GM04504 (cell line): Measurements from ENCODE around the gene SPEM2.
"Not testable (repeated sequence)": the region's sequence is repeated elsewhere in the genome, so short reads cannot be mapped to it uniquely, and the experiment has no call there.

Experiments used
- DNase-seq: peaks from one replicate; pipeline ENCODE4 v3.0.0-alpha.2; 2012; ENCODE audit warnings: low read depth

The SPEM2 gene

DNA sequence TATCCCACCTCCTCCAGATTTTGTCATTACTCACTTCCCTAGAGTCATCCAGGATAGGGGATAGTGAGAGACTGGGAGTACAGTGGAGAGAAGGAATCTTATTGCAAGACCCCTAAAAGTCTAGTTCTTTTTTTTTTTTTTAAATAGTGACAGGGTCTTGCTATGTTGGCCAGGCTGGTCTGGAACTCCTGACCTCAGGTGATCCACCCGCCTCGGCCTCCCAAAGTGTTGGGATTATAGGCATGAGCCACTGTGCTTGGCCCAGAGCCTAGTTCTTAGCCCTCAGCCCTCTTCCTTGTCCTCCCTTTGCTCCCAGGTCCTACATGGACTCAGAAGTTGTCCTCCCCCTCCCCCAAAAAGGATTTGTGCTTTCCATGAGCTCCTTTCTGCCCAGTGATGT, 16.7 kb downstream of the SPEM2 start:
- no peak for DNase-seq

DNA sequence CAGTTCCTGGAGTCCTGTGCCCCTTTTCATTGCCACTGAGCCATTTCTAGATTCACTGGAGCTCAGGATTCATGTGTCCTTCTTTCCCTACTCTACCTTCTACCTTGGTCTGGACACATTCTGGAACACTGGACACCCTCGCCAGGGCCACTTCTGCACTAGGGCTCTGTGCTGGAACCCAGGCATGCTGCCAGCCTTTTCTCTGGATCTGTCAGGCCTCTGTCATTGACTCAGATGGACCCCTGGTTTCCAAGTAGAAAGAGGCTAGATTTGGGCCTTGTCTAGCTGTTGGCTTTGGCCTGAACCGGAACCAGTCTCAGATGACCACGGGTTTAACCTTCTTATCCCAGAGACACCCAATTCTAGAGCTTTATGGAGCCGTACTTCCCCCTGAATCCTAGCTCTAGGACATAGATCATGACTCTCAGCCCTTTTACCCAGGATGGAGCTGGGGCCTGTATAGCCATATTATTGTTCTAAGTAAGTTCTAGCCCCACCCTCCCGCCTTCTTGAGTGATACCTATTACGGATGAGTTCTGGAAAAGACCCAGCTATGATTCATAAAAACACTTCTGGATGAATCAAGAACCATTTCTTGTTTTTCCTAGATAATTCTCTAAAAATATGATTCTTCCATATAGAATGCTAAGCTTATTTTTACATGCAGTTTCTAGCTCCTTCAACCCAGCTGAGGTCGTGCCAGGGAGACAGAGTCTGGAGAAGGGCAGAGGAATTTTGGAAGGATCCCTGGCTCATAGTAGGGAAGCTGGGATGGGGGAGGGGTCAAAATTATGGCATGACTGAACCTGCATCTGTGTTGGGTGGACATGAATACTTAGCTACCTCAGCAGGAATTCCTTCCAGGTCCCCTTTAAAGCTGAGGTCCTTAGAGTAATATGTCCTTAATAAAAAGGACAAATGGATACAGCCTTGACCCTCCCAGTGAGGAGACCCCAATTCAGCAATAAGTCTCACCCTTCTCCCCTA, 18.4 kb downstream of the SPEM2 start:
- DNase-seq = no peak

DNA sequence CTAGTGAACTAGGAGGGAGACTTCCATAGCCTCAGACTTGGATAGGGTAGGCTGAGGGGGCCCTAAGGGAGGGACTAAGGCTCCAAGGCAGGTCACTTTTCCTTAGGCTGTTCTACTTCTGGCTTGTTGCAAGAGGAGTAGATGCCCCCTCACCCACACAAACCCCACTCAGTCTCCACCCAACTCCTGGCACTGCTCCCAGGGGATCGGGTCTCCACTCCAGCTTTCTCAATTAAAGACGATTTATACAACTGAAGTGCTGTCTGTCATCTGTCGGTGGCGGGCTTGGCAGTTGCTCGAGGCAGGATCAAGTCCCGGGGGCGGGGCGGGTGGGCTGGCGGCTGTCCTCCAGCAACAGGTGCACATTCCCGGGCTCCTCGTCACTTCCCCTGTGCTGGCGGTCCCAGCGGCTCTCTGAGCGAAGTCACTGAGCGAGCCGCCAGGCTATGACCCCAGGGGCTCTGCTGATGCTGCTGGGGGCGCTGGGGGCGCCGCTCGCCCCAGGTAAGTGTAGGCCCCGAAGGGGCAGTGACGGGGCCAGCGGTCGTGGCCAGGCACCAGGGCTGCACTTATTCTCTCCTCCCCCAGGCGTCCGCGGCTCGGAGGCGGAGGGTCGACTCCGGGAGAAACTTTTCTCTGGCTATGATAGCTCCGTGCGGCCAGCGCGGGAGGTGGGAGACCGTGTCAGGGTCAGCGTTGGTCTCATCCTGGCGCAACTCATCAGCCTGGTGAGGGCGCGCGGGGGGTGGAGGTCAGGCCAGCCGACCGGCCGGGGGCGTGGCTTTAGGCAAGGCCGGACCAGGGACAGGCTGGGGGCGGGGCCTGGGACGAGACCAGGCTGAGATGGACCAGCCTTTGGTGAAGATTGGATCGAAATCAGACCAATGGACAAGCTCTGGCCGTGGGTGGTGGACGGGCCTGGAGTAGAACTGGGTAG, 19.5 kb downstream of the SPEM2 start, which contains the start of gene CHRNB1:
CHRNB1 (plus strand) TSS at position 380 of the 937 bp plus-strand sequence; CDS start at position 447, 67 bp downstream.
- no peak for DNase-seq

DNA sequence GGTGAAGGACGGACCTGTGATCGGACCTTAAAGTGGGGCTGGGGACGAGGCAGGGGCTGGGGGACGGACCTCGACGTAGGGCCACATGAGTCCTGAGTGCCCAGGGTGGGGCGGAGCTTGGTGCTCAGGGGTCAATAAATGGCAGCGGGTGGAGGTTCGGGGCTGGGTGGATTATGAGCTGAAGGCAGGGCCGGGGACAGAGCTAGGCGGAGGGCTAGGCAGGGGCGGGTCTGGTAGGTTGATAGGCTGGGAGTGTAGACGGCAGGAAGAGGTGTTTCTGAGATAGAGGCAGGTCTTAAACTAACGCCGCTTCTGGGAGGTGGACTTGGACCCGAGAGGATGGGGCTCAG, 20.2 kb downstream of the SPEM2 start:
- DNase-seq = no peak

DNA sequence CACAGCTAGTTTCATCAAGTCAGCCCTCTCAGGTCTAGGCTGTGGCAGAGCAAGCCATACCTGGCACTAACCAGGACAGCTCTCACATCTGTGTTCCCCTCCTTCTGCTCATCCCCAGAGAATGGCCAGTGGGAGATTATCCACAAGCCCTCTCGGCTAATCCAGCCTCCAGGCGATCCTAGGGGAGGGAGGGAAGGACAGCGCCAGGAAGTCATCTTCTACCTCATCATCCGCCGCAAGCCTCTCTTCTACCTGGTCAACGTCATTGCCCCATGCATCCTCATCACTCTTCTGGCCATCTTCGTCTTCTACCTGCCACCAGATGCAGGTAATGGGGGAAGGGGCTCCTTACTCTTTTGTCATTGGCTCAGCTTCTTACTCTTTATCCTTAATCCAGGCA, 23.0 kb downstream of the SPEM2 start:
- DNase-seq = no peak

DNA sequence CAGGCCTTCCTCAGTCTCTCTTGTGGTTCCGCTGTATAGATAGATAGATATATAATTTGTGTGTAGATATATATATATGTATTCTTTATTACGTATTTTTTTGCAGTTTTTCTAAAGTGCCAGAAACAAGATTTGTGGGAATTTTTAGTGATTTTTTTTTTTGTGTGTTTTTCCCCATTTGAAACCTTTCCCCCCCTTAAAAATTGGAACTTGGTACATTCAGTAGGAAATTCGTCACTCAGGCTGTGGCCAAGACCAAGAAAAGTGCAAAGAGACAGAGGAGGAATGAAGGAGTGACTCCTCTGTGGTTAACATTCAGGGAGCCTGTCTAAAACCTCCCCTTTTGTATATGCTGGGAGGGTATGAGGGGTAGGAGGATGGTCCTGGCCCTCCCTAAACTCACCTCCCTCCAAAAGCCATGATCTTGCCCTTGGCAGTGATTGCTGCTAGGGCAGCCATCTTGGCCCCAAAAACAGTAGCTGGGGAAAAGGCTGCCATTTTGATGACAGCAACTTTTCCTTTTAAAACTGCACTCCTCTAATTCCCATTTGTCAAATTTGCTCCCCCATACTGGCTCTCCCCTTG, 34.6 kb downstream of the SPEM2 start:
- no peak for DNase-seq

DNA sequence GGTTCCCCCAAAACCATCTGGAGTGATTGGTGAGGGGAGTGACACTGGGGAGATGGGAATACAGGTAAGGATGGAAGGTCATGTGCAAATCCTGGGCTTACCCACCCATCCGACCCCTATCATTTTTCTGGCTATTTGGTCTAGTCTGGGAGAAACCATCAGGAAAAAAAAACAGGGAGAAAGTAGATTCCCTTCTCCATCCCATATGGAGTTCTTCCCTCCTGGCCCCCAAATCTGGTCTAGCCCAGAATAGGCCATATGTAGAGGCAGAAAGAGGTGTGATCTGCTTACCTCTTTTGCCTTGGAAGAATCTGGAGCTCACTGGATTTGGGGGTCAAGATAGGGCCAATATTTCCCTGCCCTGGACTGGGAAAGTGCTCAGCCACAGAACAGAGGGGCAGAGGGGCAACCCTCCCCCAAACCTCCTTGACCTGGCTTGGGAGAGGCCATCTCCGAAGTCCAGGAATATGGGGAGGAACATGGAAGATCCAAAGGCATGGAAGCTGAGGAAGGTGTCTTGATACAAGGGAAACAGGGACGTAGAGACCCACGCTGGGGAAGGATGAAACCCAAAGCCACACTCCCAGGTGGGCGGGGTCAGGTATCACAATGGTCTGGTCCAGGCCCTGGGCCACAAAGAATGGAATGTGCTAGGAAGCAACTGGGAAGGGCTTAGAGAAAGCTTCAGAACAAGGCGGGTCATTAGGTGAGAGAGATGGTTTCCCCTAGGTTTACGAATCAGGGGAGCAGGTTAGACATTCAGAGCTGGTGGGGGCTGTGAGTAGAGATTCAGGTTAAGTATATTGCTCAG, 35.6 kb downstream of the SPEM2 start:
- DNase-seq = no peak

DNA sequence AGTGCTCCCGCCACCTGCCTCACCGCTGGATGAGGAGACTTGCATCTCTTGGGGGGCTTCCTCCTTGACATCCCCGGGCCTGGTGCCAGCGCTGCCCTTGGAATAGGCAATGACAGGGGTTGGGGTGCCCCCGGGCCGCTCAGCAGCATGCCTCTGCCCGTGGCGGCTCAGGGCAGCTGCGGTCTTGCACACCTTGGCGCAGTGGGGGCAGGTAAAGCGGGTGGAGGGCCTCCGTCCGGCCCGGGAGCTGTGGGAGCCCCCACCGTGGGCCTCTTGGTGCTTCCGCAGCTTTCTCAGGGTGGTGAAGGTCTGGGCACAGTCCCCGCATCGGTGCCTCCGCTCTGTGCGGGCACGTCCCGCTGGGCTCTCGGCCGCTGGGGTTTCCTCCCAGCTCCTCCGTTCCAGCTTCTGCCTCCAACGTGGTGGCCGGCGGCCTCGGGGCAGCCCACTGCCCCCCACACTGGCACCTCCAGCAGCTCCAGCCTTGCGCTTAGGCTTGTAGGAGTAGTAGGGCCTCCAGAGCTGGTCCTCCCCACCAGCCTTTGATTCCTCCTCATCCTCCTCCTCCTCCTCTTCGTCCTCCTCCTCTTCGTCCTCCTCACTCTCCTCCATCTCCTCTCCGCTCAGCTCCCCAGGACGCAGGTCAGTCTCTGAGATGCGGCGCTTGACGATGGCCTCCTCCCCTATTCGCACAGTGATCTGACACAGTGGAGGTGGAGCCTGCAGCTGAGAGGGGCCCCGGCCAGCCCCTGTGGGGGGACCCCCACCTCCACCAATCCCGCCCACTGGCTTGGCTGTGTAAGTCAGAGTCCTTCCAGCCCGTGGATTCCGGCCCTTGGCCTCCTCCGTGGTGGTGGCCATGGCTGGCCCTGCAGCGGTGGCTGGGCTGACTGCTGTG, 37.3 kb downstream of the SPEM2 start:
- DNase-seq = no peak

DNA sequence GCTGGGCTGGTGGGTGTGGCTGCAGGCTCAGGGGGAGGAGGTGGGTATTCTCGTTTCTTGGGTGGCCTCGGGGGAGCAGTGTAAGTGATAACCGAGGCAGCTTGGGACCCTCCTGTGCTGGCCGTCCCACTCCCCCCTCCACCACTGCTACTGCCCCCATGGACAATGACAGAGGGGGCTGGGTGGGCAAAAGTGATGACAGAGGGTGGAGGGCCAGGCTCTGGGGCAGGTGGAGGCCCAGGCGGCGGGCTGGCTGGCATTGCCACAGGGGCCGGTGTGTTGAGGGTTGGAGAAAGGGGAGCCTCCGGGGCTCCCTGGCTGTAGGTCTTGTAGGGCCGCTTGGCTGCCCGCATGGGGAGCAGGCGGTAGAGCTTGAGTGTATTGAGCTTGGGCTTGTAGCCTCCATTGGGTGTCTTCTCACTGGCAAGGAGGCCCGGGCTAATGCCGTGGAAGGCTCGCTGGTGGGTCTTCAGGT, 38.0 kb downstream of the SPEM2 start:
- no peak for DNase-seq

DNA sequence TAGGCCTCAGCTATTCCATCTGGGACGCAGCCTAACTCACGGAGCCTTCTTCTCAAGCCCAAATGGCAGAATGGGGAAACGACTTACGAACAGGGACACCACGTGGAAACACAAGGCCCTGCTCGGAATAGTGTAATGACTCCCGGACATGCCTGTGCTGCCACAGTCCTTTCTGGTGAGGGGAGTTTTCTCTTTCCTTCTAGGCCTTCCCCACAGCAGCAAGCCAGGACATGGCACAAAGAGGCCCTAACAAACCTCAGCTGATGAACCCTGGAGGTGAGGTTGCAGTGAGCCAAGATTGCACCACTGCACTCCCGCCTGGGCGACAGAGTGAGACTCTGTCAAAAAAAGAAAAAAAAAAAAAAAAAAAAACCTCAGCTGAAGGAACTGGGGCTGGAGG, 38.7 kb downstream of the SPEM2 start:
- no peak for DNase-seq

DNA sequence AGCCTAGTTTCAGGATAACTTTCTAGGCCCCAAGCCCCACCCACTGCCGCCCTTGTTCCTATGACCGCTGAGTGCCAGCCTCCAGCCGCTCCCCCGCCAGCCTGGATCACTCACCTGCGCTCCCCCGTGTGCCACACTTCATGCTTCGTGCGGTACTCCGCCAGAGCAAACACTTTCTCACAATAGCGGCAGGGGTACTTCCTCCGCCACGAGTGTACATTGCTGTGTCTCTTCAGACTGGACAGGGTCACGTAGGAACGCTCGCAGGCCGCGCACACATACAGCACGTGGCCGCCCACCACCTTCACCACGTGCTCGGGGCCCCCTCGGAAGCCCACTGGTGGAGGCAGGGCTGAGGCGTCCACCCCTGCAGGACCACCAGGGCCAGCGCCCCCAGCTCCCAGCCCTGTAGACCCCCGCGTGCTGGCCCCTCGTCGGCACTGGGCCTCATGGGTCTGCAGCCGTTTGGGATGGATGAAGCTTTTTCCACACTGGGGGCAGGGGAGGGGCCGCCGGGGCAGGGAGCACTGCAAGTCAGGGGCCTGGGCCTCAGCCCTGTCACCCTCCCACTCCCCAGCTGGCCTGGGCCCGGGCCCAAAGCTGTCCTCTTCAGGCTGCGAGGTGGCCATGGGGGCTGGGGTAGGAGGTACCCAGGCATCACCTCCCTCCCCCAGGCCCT, 40.3 kb downstream of the SPEM2 start:
- no peak for DNase-seq

DNA sequence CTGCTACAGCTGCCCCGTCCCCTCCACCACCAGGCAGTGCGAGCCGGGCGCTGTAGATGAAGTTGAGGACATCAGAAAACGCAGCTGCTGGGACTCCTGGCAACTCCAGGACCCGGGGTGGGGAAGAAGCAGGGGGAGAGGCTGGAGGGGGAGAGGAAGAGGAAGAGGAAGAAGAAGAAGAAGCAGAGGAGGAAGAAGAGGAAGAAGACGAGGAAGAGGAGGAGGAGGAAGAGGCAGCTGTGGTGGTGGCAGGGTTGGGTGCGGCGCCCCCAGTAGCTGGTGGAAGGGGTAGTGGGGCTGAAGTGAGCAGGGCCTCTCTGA, 40.9 kb downstream of the SPEM2 start:
- no peak for DNase-seq

DNA sequence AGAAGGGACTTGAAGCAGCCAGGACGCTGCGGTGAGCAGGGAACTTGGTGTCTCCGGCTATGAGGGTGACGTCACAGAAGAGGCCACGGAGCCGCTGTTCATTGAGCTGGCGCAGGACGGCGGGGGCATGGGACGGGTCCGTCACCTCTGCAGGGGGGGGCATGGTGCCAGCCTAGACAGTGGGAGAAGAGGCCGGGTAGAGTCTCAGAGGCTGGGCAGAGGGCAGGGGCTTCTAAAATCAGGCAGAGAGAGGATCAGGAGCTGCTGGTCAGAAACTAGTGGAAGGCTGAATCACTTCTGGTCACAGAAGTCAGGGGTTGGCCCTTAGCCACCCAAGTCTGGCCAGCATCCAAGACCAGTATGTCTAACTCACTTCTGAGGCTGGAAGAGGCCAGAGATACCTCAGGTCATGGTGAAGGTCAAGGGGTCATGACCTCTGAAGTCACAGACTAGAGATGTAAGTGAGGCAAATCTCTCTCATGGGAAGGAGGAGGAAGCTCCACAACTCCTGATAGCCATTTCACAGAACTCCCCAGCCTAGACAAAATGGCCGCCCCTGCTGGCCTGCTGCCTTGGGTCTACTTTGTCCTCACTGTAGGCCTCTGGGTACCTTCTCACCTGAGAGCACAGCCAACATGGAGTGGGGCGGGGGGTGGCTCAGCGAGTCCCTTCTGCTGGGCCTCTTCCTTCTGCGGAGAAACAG, 41.4 kb downstream of the SPEM2 start:
- no peak for DNase-seq

DNA sequence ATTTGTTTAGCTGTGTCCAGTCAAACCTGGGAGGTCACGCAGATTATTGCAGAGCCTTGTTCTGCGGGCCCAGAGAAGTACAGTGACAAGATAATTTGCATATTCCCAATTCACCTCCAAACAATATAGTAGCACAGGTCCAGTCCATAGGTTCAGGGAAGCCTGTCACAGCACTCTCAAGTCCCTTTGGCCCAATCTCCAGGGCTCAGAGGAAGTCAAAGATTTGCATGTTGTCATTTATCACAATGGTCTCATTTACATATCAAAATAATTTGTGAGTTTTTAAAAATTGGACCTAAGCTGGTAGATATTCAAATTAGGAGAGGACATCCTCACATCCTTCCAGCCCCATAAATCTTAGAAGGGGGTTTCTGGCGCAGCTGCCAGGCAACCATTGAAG, 42.1 kb downstream of the SPEM2 start:
- no peak for DNase-seq

DNA sequence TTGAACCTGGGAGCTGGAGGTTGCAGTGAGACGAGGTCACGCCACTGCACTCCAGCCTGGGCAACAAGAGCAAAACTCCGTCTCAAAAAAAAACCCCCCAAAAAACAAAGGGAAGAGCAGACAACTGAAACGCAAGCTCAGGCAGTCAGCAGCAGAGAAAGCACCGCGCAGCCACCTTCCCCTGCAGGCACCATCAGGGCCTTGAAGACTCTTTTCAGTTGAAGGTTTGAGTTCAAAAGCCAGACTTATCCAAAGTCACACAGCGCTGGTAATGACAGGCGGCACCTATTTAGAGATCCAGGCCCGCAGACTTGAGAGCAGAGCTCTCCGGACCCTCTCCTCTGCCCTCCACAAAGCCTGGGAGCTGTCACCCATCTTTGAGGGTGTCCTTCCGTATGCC, 42.9 kb downstream of the SPEM2 start:
- no peak for DNase-seq

DNA sequence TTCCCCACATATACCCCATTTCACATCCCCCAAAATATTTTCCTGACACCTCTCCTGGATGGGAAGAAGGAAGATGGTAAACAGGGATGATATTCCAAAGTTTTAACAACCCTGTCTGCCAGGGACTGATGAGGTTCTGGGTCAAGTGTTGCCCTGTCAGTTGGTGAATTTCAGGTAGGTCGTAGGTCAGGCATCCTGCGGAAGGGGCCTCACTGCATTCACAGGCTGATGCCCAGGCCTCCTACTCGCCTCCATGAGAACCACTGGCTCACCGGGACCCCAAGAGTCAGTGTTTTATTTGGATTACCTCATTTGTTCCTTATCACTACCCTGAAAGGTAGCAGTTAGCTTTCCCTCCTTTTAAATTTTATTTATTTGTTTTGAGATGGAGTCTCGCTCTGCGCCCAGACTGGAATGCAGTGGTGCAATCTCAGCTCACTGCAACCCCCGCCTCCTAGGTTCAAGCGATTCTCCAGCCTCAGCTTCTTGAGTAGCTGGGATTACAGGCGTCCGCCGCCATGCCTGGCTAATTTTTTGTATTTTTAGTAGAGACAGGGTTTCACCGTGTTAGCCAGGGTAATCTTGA, 43.5 kb downstream of the SPEM2 start:
- DNase-seq = no peak

DNA sequence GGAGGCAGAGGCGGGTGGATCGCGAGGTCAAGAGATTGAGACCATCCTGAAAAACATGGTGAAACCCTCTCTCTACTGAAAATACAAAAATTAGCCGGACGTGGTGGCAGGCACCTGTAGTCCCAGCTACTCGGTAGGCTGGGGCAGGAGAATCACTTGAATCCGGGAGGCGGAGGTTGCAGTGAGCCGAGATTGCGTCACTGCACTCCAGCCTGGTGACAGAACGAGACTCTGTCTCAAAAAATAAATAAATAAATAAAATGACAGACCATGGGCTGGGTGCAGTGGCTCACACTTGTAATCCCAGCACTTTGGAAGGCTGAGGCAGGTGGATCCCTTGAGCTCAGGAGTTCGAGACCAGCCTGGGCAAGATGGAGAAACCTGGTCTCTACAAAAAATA, 44.4 kb downstream of the SPEM2 start:
- DNase-seq = not testable (repeated sequence)

DNA sequence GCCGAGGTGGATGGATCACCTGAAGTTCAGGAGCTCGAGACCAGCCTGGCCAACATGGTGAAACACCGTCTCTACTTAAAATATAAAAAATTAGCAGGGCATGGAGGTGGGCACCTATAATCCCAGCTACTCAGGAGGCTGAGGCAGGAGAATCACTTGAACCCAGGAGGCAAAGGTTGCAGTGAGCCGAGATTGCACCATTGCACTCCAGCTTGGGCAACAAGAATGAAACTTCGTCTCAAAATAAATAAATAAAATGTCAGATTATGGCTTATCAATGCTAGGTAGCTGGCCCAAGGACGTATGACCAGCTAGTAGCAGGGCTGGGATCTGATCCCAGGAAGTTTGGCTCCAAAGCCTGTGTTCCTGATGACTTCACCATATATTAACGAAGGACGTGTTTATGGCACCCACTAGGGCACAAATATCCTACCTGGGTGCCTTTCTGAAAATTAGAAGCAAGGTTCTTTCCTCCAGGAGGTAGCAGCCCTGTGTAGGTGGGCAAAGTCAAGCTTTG, 45.1 kb downstream of the SPEM2 start:
- DNase-seq = not testable (repeated sequence)

DNA sequence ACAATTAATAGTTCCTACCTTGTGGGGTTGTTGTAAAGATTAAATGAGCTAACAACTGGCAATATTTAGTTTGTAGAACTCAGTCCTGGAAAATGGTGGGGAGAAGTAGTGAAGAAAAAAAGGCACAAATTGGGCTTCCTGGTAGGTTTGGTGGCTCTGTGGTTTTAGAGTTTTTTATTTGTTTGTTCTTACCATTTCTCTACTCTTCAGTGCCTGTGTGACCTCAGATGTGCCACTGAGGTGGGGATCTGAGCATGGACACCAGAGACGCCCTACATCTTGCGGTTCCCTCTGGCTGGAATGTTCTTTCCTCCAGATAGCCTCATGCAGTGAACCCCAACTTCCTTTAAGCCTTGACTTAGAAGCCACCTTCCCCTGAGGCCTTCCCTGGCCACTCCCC, 46.3 kb downstream of the SPEM2 start:
- no peak for DNase-seq
